K562 (cell line): ENCODE data around the gene LRRC61.

Experiments
- SETDB1 ChIP-seq: IDR thresholded peaks from one replicate; pipeline ENCODE4 v1.6.1; 2012; ENCODE audit warnings: low read length, control low read depth, inconsistent platforms
- ZNF431 ChIP-seq: sonication (generic); formaldehyde crosslinking; IDR thresholded peaks from 2 replicates; pipeline ENCODE4 v1.8.0; 2022; ENCODE audit warnings: mild to moderate bottlenecking, missing genetic modification reagents

GRCh38 chr7:150342121-150342408, 18.9 kb downstream of the LRRC61 start:
- TF ChIP-seq ZNF431 (CRISPR knock-in tag) (no peak), SETDB1 (no peak)
